Stimulated activated effector memory CD8-positive, alpha-beta T cell treated with anti-CD3 and anti-CD28 coated beads, Interleukin-12 subunit alpha, Interleukin-12 subunit beta, amount 100 ng/mL, for 72 hours (primary cell): Measurements from ENCODE around the gene KLF3.
A peak's percentile ranks its signal among the peaks of the same experiment; 100 is the strongest.
"Not testable (repeated sequence)": the region's sequence is repeated elsewhere in the genome, so short reads cannot be mapped to it uniquely, and the experiment has no call there.

Experiments used
- ATAC-seq: fragments of 150-1000 bp; cut with Tn5 transposase; 2 replicates; pipeline ENCODE4 v1.10.0; 2021
- DNase-seq, 2 donors: peaks; one replicate each; pipeline ENCODE4 v3.0.0; 2021 to 2022; ENCODE audit warnings: low spot score in 2 of 2
- H3K27ac Mint-ChIP-seq: one replicate; pipeline ENCODE4 v1.8.0; 2022; ENCODE audit warnings: mild to moderate bottlenecking, mixed read lengths
- H3K36me3 Mint-ChIP-seq: one replicate; pipeline ENCODE4 v1.8.0; 2022; ENCODE audit warnings: mild to moderate bottlenecking, mixed read lengths
- H3K4me1 Mint-ChIP-seq: one replicate; pipeline ENCODE4 v1.8.0; 2022; ENCODE audit warnings: mixed read lengths
- H3K4me3 Mint-ChIP-seq: one replicate; pipeline ENCODE4 v1.8.0; 2022; ENCODE audit warnings: mild to moderate bottlenecking, mixed read lengths
- H3K9me3 Mint-ChIP-seq: one replicate; pipeline ENCODE4 v1.8.0; 2022; ENCODE audit warnings: mixed read lengths

The KLF3 gene

DNA sequence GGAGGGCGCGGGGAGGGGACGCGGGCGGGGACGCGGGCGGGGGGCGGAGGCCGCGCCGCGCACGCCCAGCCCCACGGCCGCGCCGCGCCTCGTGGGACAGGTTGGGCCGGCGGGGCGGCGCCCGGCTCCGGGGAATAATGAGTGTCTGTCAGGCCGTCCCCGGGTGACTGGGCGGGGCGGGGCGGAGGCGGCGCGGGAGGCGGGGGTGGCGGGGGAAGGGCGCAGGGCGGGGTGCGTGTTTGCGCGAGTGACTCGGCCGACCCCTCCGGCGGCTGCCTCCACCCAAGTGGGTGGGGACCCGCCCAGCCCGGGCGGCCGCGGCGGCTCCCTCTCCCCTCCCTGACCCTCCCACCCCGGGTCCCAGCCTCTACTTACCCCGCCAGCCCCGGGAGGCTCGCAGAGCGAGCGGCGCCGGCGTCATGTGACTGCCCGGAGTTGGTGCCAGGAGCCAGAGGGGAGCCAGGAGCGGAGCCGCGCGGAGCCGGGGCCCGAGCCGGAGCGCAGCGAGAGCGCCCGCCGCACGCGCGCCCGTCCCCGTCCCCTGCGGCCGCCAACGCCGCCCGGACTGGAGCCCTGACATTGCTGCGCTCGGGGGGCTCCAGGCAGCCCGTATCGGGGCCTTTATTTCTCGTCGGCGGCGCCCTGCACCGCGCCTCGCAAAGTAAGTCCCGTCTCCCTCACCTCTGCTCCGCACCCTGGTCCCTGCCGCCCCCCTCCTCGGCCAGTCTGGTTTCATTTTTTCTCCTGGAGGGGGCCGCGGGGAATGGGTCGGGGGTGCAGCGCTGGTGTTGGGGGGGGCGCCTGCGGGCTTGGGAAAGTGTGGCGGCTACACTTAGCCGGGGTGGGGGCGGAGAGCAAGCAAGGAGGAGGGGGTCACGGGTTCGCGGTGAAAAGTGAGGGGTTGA, at the start of gene KLF3:
KLF3 (plus strand) TSS at position 399 of the 905 bp plus-strand sequence. CDS start 16,427 bp downstream, outside the sequence.
- DNase-seq, result peak; percentile 66 to 90
- peak; percentile 87 for ATAC-seq
- Mint-ChIP-seq H3K4me1 (peaks cover 45% of the 10 kb centered on the region), H3K9me3 (peaks cover 2% of the 10 kb centered on the region), H3K4me3 (peak within 1 kb of the TSS; percentile 82), H3K36me3 (peaks cover 12% of the 10 kb centered on the region), H3K27ac (peak within 1 kb of the TSS; percentile 87)

DNA sequence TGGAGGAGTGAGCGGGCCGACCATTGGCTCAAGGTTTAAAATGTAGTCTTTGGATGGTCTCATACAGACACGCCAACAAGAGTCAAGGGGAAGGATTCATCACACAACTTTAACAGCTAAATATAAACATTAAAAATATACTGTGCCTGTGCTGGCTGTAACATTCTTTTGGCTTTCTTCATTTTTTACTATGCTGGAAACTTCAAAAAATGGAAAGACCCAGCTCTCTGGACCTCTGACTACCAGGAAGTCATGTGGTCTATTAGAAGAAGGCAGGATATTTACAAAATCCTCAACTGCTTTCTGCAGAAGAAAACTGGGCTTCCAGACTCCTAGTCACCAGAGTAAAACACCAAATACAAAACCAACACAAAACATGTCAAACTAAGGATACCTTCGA, 49.8 kb upstream of the KLF3 start:
- no peak overlapping the region for H3K27ac Mint-ChIP-seq
- peaks cover 15% of the 10 kb centered on the region for H3K4me1 Mint-ChIP-seq
- no peaks in the 10 kb centered on the region for H3K9me3 Mint-ChIP-seq
- ATAC-seq, result no peak
- no peaks in the 10 kb centered on the region for H3K36me3 Mint-ChIP-seq
- peak in 1 of 2 donors; percentile 10 for DNase-seq
- H3K4me3 Mint-ChIP-seq, result no peak overlapping the region

DNA sequence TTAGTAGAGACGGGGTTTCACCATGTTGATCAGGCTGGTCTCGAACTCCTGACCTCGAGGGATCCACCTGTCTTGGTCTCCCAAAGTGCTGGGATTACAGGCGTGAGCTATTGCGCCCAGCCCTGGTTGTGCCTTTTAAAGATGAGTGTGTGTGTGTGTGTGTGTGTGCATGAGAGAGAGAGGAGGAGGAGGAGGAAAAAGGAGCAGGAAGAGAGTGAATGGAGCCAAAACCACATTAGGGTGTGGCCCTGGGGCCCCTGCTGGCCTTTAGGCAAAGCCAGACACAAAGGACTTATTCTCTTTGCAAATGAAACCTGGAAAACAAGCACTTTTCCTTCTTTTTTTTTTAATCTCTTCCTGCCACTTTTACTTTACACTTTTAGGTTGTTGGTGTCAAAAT, 48.2 kb upstream of the KLF3 start:
- no peaks in the 10 kb centered on the region for H3K36me3 Mint-ChIP-seq
- no peaks in the 10 kb centered on the region for H3K9me3 Mint-ChIP-seq
- no peak overlapping the region for H3K27ac Mint-ChIP-seq
- peak in 1 of 2 donors; percentile 29 for DNase-seq
- peaks cover 21% of the 10 kb centered on the region for H3K4me1 Mint-ChIP-seq
- ATAC-seq, result no peak
- no peak overlapping the region for H3K4me3 Mint-ChIP-seq

DNA sequence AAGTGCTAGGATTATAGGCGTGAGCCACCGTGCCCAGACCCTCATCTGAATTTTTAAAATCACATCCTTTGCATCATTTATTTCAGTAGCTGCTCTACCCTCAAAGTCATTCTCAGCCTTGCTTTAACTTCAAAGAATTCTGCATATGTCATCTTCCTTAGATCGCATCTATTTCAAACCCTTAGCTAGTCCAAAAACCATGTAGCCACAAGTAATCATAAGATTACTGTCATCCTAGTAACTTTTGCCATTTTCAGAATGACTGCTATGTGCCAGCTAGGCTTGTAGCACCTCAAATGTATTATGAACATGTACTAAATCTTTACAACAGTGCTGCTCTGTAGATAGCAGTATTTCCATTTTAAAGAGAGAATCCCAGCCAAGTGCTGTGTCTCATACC, 45.5 kb upstream of the KLF3 start:
- no peaks in the 10 kb centered on the region for H3K36me3 Mint-ChIP-seq
- peak overlapping the region; percentile 2 for H3K27ac Mint-ChIP-seq
- peak; percentile 98 for ATAC-seq
- DNase-seq, result peak in 1 of 2 donors; percentile 54
- no peaks in the 10 kb centered on the region for H3K9me3 Mint-ChIP-seq
- no peak overlapping the region for H3K4me3 Mint-ChIP-seq
- peaks cover 21% of the 10 kb centered on the region for H3K4me1 Mint-ChIP-seq

DNA sequence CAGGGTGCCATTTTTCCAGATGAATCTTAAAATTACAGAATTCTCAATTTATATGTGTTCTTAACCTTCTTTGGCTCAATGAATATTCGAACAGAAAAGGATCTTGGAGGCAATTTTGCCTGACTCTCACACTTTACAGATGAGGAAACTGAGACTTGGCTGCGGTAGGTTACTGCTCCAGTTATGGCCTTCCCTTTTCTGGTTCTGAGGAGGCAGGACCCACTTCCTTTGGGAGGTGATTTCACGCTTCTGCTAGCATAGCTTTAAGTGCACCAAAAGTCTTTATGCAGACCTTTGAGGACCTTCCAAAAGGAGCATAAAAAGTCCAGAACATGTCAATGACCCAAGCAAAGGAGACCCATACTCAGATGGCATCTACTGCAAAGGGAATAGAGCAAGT, 44.7 kb upstream of the KLF3 start:
- ATAC-seq (no peak), DNase-seq (peak in 1 of 2 donors; percentile 46)
- Mint-ChIP-seq H3K36me3 (no peaks in the 10 kb centered on the region), H3K27ac (no peak overlapping the region), H3K4me1 (peaks cover 21% of the 10 kb centered on the region), H3K9me3 (no peaks in the 10 kb centered on the region), H3K4me3 (no peak overlapping the region)

DNA sequence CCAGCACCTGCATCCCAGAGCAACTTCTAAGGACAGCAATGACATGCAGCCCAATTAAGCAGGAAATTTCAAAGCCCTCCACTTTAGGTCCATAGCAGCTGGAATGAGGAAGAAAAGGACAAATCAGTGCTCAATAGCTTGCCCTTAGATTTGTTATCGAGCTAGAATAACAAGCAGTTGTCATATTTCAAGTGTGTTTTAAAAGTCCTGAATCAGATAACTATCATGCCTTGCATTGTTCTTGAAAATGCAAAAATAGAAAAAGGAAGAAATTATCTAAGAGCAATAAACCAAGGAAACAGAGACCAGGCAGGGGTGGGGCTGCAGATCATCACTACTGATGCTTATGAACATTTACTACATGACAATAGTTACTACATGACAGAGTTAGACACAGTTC, 43.9 kb upstream of the KLF3 start:
- no peaks in the 10 kb centered on the region for H3K36me3 Mint-ChIP-seq
- H3K27ac Mint-ChIP-seq, result no peak overlapping the region
- no peak overlapping the region for H3K4me3 Mint-ChIP-seq
- no peaks in the 10 kb centered on the region for H3K9me3 Mint-ChIP-seq
- peaks cover 21% of the 10 kb centered on the region for H3K4me1 Mint-ChIP-seq
- DNase-seq (no peak), ATAC-seq (no peak)

DNA sequence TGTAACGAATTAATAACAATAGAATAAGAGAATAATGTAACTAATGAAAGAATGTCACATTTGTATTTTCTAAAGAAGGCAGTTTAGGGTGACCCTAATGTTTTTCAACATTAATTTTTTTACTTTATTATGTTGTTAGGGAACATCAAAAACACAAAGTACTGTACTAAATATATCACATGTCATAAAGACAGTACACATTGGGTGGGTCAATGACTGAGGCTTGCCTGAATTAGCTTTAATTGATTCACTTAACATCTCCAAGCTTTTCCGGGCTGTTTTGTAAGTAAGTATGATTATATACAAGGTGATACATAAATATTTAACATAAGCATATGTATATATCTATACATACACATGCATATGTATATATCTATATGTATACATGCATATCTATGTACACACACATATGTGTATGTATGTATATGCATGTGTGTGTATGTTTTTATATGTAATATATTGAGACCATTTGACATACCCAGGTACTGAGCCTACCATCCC, 43.4 kb upstream of the KLF3 start:
- ATAC-seq, result no peak
- DNase-seq, result no peak
- Mint-ChIP-seq H3K36me3 (no peaks in the 10 kb centered on the region), H3K4me3 (no peak overlapping the region), H3K9me3 (no peaks in the 10 kb centered on the region), H3K27ac (no peak overlapping the region), H3K4me1 (peaks cover 21% of the 10 kb centered on the region)

DNA sequence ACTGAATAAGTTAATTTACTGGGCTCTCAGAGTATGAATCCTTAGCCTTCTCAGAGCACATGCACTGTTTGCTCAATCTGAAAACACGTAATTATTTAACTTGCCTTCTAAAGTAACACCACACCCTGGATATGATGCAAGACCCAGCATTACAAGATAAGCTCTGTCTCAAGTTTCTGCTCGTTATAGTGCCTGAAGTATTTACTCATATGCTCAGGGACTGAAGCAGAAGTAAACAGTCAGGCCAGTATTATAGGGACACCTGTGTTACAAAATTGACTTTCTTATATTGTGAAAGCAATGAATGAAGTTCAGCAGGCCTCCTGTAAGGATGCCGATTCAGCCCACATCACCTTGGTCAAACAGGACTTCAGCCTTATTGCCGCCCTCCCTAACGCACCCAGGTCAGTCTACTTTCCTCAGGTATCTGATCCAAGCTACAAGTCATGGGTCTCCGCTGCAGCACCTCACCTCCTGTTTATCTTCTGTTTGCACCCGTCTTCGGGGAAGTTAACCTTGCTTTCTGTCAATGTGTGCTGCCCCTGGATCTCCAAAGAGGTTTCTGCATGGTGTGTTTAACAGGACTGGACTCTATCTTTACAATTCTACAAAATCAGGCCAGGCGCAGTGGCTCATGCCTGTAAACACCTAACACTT, 42.8 kb upstream of the KLF3 start:
- DNase-seq (peak in 1 of 2 donors; percentile 48), ATAC-seq (peak; percentile 38)
- Mint-ChIP-seq H3K4me3 (no peak overlapping the region), H3K36me3 (no peaks in the 10 kb centered on the region), H3K4me1 (peaks cover 21% of the 10 kb centered on the region), H3K27ac (no peak overlapping the region), H3K9me3 (no peaks in the 10 kb centered on the region)

DNA sequence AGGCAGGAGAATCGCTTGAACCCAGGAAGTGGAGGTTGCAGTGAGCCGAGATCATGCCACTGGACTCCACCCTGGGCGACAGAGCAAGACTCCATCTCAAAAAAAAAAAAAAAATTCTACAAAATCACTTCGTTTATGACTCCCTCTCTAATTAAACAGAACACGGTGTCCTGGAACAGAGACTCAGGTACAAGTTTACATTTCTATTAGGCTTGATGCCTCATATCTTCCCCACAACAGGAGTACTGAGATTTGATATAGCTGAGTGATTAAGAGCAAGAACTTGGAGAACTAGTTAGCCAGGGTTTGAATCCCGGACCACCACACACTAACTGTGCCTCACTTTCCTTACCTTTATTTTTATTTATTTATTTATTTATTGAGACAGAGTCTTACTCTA, 42.2 kb upstream of the KLF3 start:
- no peak overlapping the region for H3K4me3 Mint-ChIP-seq
- peaks cover 21% of the 10 kb centered on the region for H3K4me1 Mint-ChIP-seq
- ATAC-seq (no peak), DNase-seq (peak in 1 of 2 donors; percentile 8)
- H3K27ac Mint-ChIP-seq, result no peak overlapping the region
- H3K36me3 Mint-ChIP-seq, result no peaks in the 10 kb centered on the region
- H3K9me3 Mint-ChIP-seq, result no peaks in the 10 kb centered on the region

DNA sequence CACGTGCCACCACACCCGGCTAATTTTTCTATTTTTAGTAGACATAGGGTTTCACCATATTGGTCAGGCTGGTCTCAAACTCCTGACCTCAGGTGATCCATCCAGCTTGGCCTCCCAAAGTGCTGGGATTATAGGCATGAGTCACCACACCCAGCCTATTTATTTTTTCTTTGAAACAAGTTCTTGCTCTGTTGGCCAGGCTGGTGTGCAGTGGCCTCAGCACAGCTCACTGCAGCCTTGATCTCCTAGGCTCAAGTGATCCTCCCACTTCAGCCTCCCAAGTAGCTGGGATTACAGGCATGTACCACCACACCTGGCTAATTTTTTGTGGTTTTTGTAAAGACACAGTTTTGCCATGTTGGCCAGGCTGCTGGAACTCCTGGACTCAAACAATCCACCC, 41.7 kb upstream of the KLF3 start:
- H3K27ac Mint-ChIP-seq, H3K9me3 Mint-ChIP-seq, H3K36me3 Mint-ChIP-seq, DNase-seq, ATAC-seq, H3K4me3 Mint-ChIP-seq: not testable (repeated sequence)
- peaks cover 21% of the 10 kb centered on the region for H3K4me1 Mint-ChIP-seq

DNA sequence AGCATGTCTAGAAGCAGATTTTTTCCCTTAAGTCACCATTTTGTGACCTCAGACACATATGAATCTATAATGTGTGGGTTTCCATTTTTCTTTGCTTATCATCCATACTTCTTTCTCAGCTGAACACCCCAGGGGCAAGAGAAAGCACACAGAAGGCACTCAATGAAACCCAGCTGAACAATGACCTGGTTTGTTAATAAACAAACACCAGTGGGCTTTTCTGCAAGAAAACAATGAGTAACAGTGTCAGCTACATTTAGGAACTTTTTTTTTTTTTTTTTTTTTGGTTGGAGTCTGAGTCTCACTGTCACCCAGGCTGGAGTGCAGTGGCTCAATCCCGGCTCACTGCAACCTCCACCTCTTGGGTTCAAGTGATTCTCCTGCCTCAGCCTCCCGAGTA, 40.7 kb upstream of the KLF3 start:
- ATAC-seq, result no peak
- Mint-ChIP-seq H3K36me3 (no peaks in the 10 kb centered on the region), H3K9me3 (no peaks in the 10 kb centered on the region), H3K4me1 (peaks cover 19% of the 10 kb centered on the region), H3K4me3 (no peak overlapping the region), H3K27ac (no peak overlapping the region)
- DNase-seq, result no peak

DNA sequence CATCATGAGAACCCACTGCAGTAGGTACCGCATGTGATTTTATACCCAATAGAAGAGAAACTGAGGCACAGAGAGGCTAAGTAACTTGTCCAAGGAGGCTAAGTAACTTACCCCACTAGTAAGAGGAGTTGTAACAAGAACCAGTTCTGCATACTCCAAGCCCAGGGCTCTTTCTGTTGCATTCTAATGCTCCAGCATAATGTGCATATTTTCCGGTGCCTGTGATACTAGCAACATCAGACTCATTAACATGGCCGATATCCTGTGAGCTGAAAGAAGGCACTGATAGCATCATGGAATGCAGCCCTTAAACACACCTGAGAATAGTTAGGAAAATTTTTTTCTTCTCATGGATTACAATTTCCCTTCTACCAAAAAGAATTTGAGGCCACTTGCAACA, 39.7 kb upstream of the KLF3 start:
- Mint-ChIP-seq H3K36me3 (no peaks in the 10 kb centered on the region), H3K4me3 (no peak overlapping the region), H3K9me3 (no peaks in the 10 kb centered on the region), H3K4me1 (peaks cover 11% of the 10 kb centered on the region), H3K27ac (no peak overlapping the region)
- DNase-seq (peak in 1 of 2 donors; percentile 37), ATAC-seq (no peak)

DNA sequence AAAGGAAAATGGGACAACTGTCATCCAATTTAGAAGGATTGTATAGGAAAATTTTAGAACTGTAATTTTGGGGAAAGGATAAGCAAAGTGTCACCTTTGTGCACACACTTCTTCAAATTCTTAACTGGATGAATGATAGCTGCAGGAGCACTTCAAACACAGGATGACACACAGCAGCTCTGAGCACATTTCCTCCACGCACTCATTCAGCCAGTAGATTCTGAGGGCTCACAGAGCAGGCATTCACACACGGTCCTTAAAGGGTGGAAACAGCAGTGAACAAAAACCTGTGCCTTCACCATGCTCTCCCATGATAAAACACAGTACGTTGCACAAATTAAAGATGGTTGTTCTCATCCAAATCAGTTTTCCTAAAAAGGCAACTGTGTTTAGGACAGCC, 38.5 kb upstream of the KLF3 start:
- H3K4me1 Mint-ChIP-seq, result no peaks in the 10 kb centered on the region

DNA sequence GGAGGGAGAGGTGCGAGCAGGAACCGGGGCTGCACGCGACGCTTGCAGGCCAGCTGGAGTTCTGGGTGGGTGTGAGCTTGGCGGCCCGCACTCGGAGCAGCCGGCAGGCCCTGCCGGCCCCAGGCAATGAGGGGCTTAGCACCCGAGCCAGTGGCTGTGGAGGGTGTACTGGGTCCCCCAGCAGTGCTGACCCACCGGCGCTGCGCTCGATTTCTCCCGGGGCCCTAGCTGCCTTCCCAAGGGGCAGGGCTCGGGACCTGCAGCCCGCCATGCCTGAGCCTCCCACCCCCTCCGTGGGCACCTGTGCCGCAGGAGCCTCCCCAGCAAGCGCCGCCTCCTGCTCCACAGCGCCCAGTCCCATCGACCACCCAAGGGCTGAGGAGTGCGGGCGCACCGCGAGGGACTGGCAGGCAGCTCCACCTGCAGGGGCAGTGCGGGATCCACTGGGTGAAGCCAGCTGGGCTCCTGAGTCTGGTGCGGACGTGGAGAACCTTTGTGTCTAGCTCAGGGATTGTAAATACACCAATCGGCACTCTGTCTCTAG, 37.0 kb upstream of the KLF3 start:
- not testable (repeated sequence) for DNase-seq, H3K27ac Mint-ChIP-seq

More for the DNA sequence above, 38.5 kb upstream of the KLF3 start:
- H3K27ac Mint-ChIP-seq, result no peak overlapping the region
- no peak overlapping the region for H3K4me3 Mint-ChIP-seq
- H3K9me3 Mint-ChIP-seq, result no peaks in the 10 kb centered on the region
- no peaks in the 10 kb centered on the region for H3K36me3 Mint-ChIP-seq
- DNase-seq (no peak), ATAC-seq (no peak)

DNA sequence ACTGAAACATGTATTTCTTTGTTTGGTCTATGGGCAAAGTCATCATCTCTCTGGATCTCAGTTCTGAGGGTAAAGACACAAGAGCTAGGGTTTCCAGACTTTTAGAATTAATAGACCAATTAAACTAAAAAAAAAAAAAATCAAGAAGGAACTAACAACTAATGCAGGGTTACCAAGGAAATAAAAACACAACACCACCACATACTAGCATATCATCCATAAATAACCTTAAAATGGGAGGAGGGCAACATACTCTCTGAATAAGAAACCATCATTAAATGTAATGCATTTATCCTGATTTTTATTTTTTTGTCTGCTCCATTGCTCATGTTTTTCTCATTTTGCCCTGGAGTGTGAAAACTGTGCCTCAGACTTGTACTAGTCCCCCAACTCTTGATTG, 33.5 kb upstream of the KLF3 start:
- H3K4me1 Mint-ChIP-seq, result no peaks in the 10 kb centered on the region
- no peak overlapping the region for H3K27ac Mint-ChIP-seq
- no peaks in the 10 kb centered on the region for H3K36me3 Mint-ChIP-seq
- ATAC-seq (no peak), DNase-seq (no peak)
- no peak overlapping the region for H3K4me3 Mint-ChIP-seq
- no peaks in the 10 kb centered on the region for H3K9me3 Mint-ChIP-seq

More for the DNA sequence above, 37.0 kb upstream of the KLF3 start:
- H3K4me3 Mint-ChIP-seq, ATAC-seq, H3K9me3 Mint-ChIP-seq, H3K36me3 Mint-ChIP-seq, H3K4me1 Mint-ChIP-seq: not testable (repeated sequence)
